CD14-positive monocyte (primary cell): ENCODE measurements around the gene CYP3A5. TPM values are rescaled to one million over a fixed set of nuclear protein-coding genes. Genes with fewer than 3 reads are reported as not detected.

Experiments
- DNase-seq, 3 donors: peaks; one replicate each; pipeline ENCODE4 v3.0.0-alpha.2; 2011 to 2022
- H2AFZ ChIP-seq: 2 replicates; pipeline ENCODE4 v1.6.0; 2012; ENCODE audit warnings: mild to moderate bottlenecking, low read depth, low read length, inconsistent platforms; ENCODE audit not compliant: insufficient read depth, poor library complexity, severe bottlenecking
- H3K27ac ChIP-seq, 2 donors: 1 replicate in 1 of 2; 2 replicates in 1 of 2; pipeline ENCODE4 v1.5.1; 2012 to 2013; ENCODE audit warnings: low read length in 2 of 2, control low read depth in 1 of 2, inconsistent platforms in 1 of 2, low read depth in 1 of 2, mild to moderate bottlenecking in 1 of 2
- H3K27me3 ChIP-seq, 2 donors: one replicate each; pipeline versions ENCODE4 v1.6.0 to v1.6.1; 2011 to 2013; ENCODE audit warnings: low read length in 2 of 2; ENCODE audit not compliant: control insufficient read depth in 2 of 2, insufficient read depth in 2 of 2
- H3K36me3 ChIP-seq, 2 donors: replicated peaks in 1 of 2; 1 replicate in 1 of 2; 2 replicates in 1 of 2; pipeline versions ENCODE4 v1.5.1 to v1.6.1; 2012 to 2013; ENCODE audit warnings: low read length in 2 of 2, control low read depth in 1 of 2, inconsistent platforms in 1 of 2, mild to moderate bottlenecking in 1 of 2; ENCODE audit not compliant: insufficient read depth in 2 of 2, control insufficient read depth in 1 of 2
- H3K4me1 ChIP-seq, 2 donors: 1 replicate in 1 of 2; 2 replicates in 1 of 2; pipeline versions ENCODE4 v1.5.1 to v1.6.1; 2012 to 2013; ENCODE audit warnings: low read length in 2 of 2, control low read depth in 1 of 2, inconsistent platforms in 1 of 2, mild to moderate bottlenecking in 1 of 2, moderate library complexity in 1 of 2; ENCODE audit not compliant: insufficient read depth in 2 of 2, control insufficient read depth in 1 of 2
- H3K4me2 ChIP-seq: replicated peaks from 2 replicates; pipeline ENCODE3; 2012; ENCODE audit warnings: low read length, moderate library complexity, mild to moderate bottlenecking; ENCODE audit not compliant: poor library complexity, severe bottlenecking; ENCODE audit errors: extremely low read depth
- H3K4me3 ChIP-seq, 3 experiments: fragments of 200-600 bp in 1 of 3; sonication (generic) in 1 of 3; replicated peaks in 1 of 3; 1 replicate in 2 of 3; 2 replicates in 1 of 3; pipeline ENCODE4 v1.5.1; 2011 to 2013; ENCODE audit warnings: low read length in 3 of 3, mild to moderate bottlenecking in 3 of 3, control low read depth in 2 of 3, low read depth in 2 of 3, inconsistent platforms in 1 of 3, moderate library complexity in 1 of 3
- H3K79me2 ChIP-seq: 2 replicates; pipeline ENCODE4 v1.6.0; 2012; ENCODE audit warnings: mild to moderate bottlenecking, control low read depth, inconsistent platforms, low read length, moderate library complexity; ENCODE audit not compliant: insufficient read depth
- H3K9ac ChIP-seq: 2 replicates; pipeline ENCODE4 v1.6.0; 2017; ENCODE audit warnings: low read length, mild to moderate bottlenecking; ENCODE audit not compliant: insufficient read depth, poor library complexity, severe bottlenecking
- H3K9me3 ChIP-seq, 2 donors: replicated peaks in 1 of 2; 1 replicate in 1 of 2; 2 replicates in 1 of 2; pipeline versions ENCODE4 v1.5.1 to v1.6.1; 2012 to 2013; ENCODE audit warnings: low read length in 2 of 2, control low read depth in 1 of 2; ENCODE audit not compliant: control insufficient read depth in 1 of 2, insufficient read depth in 1 of 2
- H4K20me1 ChIP-seq: 2 replicates; pipeline ENCODE4 v1.6.0; 2012; ENCODE audit warnings: mild to moderate bottlenecking, low read length, control low read depth, moderate library complexity; ENCODE audit not compliant: insufficient read depth
- H3K27ac Mint-ChIP-seq, 7 donors: one replicate each; pipeline ENCODE4 v1.8.0; 2020; ENCODE audit warnings: mild to moderate bottlenecking in 7 of 7, mixed read lengths in 7 of 7, moderate library complexity in 6 of 7, inconsistent platforms in 2 of 7
- H3K27me3 Mint-ChIP-seq, 3 donors: one replicate each; pipeline ENCODE4 v1.8.0; 2021 to 2022; ENCODE audit warnings: low read depth in 3 of 3, mild to moderate bottlenecking in 3 of 3, mixed read lengths in 3 of 3, moderate library complexity in 3 of 3, inconsistent platforms in 1 of 3
- H3K36me3 Mint-ChIP-seq, 2 donors: one replicate each; pipeline ENCODE4 v1.8.0; 2020; ENCODE audit warnings: mixed read lengths in 2 of 2, inconsistent platforms in 1 of 2, mild to moderate bottlenecking in 1 of 2
- H3K4me1 Mint-ChIP-seq: one replicate; pipeline ENCODE4 v1.8.0; 2020; ENCODE audit warnings: mild to moderate bottlenecking, mixed read lengths
- H3K4me3 Mint-ChIP-seq, 2 donors: one replicate each; pipeline ENCODE4 v1.8.0; 2020; ENCODE audit warnings: mild to moderate bottlenecking in 2 of 2, mixed read lengths in 2 of 2, moderate library complexity in 1 of 2
- H3K9me3 Mint-ChIP-seq, 7 donors: one replicate each; pipeline ENCODE4 v1.8.0; 2020 to 2022; ENCODE audit warnings: mixed read lengths in 7 of 7, mild to moderate bottlenecking in 6 of 7, moderate library complexity in 6 of 7, inconsistent platforms in 2 of 7
- CTCF ChIP-seq: fragments of 200-600 bp; IDR thresholded peaks from one replicate; pipeline ENCODE4 v1.8.0; 2022; ENCODE audit warnings: antibody characterized with exemption, mild to moderate bottlenecking
- WGBS: methylation state at CpG from one replicate; pipeline ENCODE4 v1.1.5; 2013; ENCODE audit warnings: missing lambda C conversion rate; ENCODE audit not compliant: insufficient coverage; 5-methylcytosine and 5-hydroxymethylcytosine counted together
- intact Hi-C, 2 donors: fragments of 100-400 bp; cut with micrococcal nuclease; formaldehyde crosslinking; loops; one replicate each; pipeline versions ENCODE4 v1.15.0 to v1.15.1; 2023
- polyA plus RNA-seq, 3 donors: library from polyadenylated mRNA; depleted of rRNA in 1 of 3; unstranded in 2 of 3; stranded (reverse) in 1 of 3; fragments of 300-500 nt in 2 of 3; fragments of >200 nt in 1 of 3; fragmentation: Illumina TruSeq in 2 of 3; gene quantifications; 1 replicate in 2 of 3; 2 replicates in 1 of 3; pipeline ENCODE4 v1.2.3, GENCODE V29; 2012 to 2021

CYP3A5 gene
- polyA plus RNA-seq, 3 donors: 0.05 TPM; not detected in 2

GRCh38 chr7:99642027-99642426, 37.8 kb downstream of the CYP3A5 start:
- H3K27me3 Mint-ChIP-seq: peaks cover 0 to 4% (median 2%) of the 10 kb centered on the region in 3 donors
- H2AFZ ChIP-seq: no peak overlapping the region
- no peak for TF ChIP-seq CTCF
- H4K20me1 ChIP-seq: no peaks in the 10 kb centered on the region
- peaks cover 7 to 14% of the 10 kb centered on the region in 2 donors for H3K4me1 ChIP-seq
- H3K79me2 ChIP-seq: no peaks in the 10 kb centered on the region
- peaks cover 16 to 27% of the 10 kb centered on the region in 2 donors for H3K36me3 Mint-ChIP-seq
- H3K4me3 Mint-ChIP-seq: no peak overlapping the region
- no peaks in the 10 kb centered on the region for H3K27me3 ChIP-seq
- WGBS: 30% methylated on average over 1 of the region's 1 CpG
- peaks cover 0 to 5% (median 3%) of the 10 kb centered on the region in 7 donors for H3K9me3 Mint-ChIP-seq
- no peak for DNase-seq
- intact Hi-C loops: no loop called here
- H3K27ac ChIP-seq: no peak overlapping the region
- peaks cover 0 to 7% of the 10 kb centered on the region in 2 donors for H3K36me3 ChIP-seq
- no peak overlapping the region for H3K4me3 ChIP-seq
- no peak overlapping the region for H3K9ac ChIP-seq
- H3K4me1 Mint-ChIP-seq: peaks cover 29% of the 10 kb centered on the region
- no peaks in the 10 kb centered on the region for H3K9me3 ChIP-seq
- peak overlapping the region in 2 of 7 donors; percentile 7 to 17 for H3K27ac Mint-ChIP-seq
- H3K4me2 ChIP-seq: no peak overlapping the region

- intact Hi-C loops: no loop called here
- no peak for TF ChIP-seq CTCF
- H3K4me1 ChIP-seq: peaks cover 7 to 14% of the 10 kb centered on the region in 2 donors
Measured at GRCh38 chr7:99639267-99639666, 40.5 kb downstream of the CYP3A5 start.

More at GRCh38 chr7:99639267-99639666, 40.5 kb downstream of the CYP3A5 start:
- H3K36me3 Mint-ChIP-seq: peaks cover 9 to 21% of the 10 kb centered on the region in 2 donors
- Histone ChIP-seq H4K20me1 (no peaks in the 10 kb centered on the region), H3K9ac (no peak overlapping the region), H3K9me3 (no peaks in the 10 kb centered on the region), H3K36me3 (peaks cover 0 to 7% of the 10 kb centered on the region in 2 donors), H3K79me2 (no peaks in the 10 kb centered on the region), H3K27ac (no peak overlapping the region), H2AFZ (no peak overlapping the region), H3K27me3 (no peaks in the 10 kb centered on the region), H3K4me2 (no peak overlapping the region), H3K4me3 (no peak overlapping the region)
- H3K4me1 Mint-ChIP-seq: peaks cover 31% of the 10 kb centered on the region
- H3K27ac Mint-ChIP-seq: no peak overlapping the region
- H3K27me3 Mint-ChIP-seq: peaks cover 0 to 4% (median 2%) of the 10 kb centered on the region in 3 donors
- DNase-seq: no peak
- H3K4me3 Mint-ChIP-seq: no peak overlapping the region
- H3K9me3 Mint-ChIP-seq: peaks cover 0 to 2% (median 0%) of the 10 kb centered on the region in 7 donors
